Measurements from ENCODE around the gene VCL. TPM values are rescaled to one million over a fixed set of nuclear protein-coding genes. Genes with fewer than 3 reads are reported as not detected.

The VCL gene
- total RNA-seq, 2 donors from 2014 or later: 97.2 to 285 TPM

- H3K27me3 ChIP-seq (replicated peaks; ENCODE audit: insufficient read depth): no peaks in the 10 kb centered on the region
- H3K4me3 ChIP-seq: no peak overlapping the region
- no peaks in the 10 kb centered on the region for H3K4me1 ChIP-seq (replicated peaks)
- no peaks in the 10 kb centered on the region for H3K9me3 ChIP-seq
- 47% methylated on average over 2 of the region's 2 CpGs for WGBS
- TF ChIP-seq POLR2AphosphoS5 (IDR thresholded peaks at IDR 0.05): no peak
- no peak for TF ChIP-seq CTCF (IDR thresholded peaks at IDR 0.05)
- TF ChIP-seq POLR2A (IDR thresholded peaks at IDR 0.05): no peak
- no peaks in the 10 kb centered on the region for H3K36me3 ChIP-seq
- no peak for DNase-seq (ENCODE audit: low spot score)
- H3K27ac ChIP-seq: no peak overlapping the region
- intact Hi-C loops (cut with DNase I): no loop called here
These were observed 20.3 kb downstream of the VCL start for GRCh38 chr10:74018241-74018640.

DNA sequence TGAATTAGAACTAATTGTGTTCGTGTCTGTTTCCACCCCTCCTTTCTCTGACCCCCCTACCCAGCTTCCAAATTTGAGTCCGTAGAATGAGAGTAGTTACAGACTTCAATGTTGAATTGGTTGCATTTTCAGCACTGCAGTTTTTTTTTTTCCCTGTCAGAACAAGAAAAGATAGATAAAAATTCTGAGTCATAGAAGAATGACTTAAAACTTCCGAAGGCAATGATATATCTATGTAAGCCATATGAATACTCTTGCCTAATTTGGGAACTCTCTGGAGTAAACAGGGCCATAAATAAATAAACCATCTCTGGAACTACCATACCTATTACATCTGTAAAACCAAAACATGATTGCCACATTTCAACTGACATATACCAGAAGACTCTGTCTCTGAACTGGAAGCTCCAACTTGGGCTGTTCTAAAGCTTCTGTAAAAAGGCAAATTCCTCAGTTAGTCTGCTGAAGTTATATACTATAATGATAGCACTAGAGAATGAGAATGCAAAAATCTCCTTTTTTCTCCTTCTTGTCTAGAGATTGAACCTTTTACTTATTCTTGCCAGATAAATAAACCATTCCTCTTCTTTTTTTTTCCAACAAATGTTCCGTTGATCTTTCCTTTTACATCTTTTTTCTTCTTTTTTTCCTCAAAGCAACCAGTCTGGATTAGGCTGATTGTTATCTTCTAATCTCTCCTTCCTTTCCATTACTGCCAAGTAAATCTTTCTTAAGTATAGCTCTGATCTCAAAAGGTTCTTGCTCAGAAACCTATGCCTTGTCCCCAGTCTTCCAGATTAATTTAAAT is 23.5 kb downstream of the VCL start:
- Histone ChIP-seq H3K27me3 (replicated peaks; ENCODE audit: insufficient read depth) (no peaks in the 10 kb centered on the region), H3K9me3 (no peaks in the 10 kb centered on the region), H3K4me1 (replicated peaks) (no peaks in the 10 kb centered on the region), H3K36me3 (no peaks in the 10 kb centered on the region), H3K4me3 (no peak overlapping the region), H3K27ac (no peak overlapping the region)
- intact Hi-C loops (cut with DNase I): no loop called here
- 42% methylated on average over 4 of the region's 4 CpGs for WGBS
- no peak for DNase-seq (ENCODE audit: low spot score)
- TF ChIP-seq POLR2A (IDR thresholded peaks at IDR 0.05) (no peak), POLR2AphosphoS5 (IDR thresholded peaks at IDR 0.05) (no peak), CTCF (IDR thresholded peaks at IDR 0.05) (no peak)

DNA sequence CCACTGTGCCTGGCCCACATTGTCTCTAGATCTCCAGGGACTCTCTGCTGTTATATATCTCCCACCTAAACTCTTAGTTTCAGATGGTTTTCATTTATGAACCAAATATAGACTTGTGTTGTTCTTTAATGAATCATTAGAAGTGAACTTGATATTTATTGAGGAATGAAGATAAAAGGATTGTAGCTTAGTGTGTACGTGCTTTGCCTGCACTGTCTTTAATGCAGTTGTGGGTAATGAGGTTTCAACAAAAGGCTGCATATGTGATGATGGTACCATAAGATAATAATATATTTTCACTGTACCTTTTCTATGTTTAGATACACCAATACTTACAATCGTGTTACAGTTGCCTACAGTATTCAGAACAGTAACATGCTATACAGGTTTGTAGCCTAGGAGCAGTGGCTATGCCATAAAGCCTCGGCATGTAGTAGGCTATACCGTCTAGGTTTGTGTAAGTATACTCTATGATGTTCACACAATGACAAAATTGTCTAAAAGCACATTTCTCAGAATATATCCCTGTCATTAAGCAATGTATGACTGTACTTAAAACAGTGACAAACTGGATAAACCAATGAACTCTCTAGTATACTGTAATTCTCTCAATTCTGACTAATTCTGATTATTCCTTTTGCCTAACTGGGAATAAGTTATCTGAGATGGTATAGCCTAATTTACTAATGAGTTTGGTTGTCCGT is 25.2 kb downstream of the VCL start:
- TF ChIP-seq CTCF (IDR thresholded peaks at IDR 0.05): no peak
- TF ChIP-seq POLR2A (IDR thresholded peaks at IDR 0.05): no peak
- no peak for TF ChIP-seq POLR2AphosphoS5 (IDR thresholded peaks at IDR 0.05)
- H3K9me3 ChIP-seq: no peaks in the 10 kb centered on the region
- no peak for DNase-seq (ENCODE audit: low spot score)
- H3K27me3 ChIP-seq (replicated peaks; ENCODE audit: insufficient read depth): no peaks in the 10 kb centered on the region
- WGBS: 52% methylated on average over 5 of the region's 5 CpGs
- H3K4me3 ChIP-seq: no peak overlapping the region
- no peaks in the 10 kb centered on the region for H3K36me3 ChIP-seq
- no peak overlapping the region for H3K27ac ChIP-seq
- intact Hi-C loops (cut with DNase I): no loop called here
- no peaks in the 10 kb centered on the region for H3K4me1 ChIP-seq (replicated peaks)

- Histone ChIP-seq H3K27me3 (replicated peaks; ENCODE audit: insufficient read depth) (no peaks in the 10 kb centered on the region), H3K27ac (no peak overlapping the region), H3K4me3 (no peak overlapping the region), H3K4me1 (replicated peaks) (no peaks in the 10 kb centered on the region), H3K9me3 (no peaks in the 10 kb centered on the region), H3K36me3 (no peaks in the 10 kb centered on the region)
- intact Hi-C loops (cut with DNase I): no loop called here
- DNase-seq (ENCODE audit: low spot score): no peak
- TF ChIP-seq CTCF (IDR thresholded peaks at IDR 0.05): no peak
- TF ChIP-seq POLR2AphosphoS5 (IDR thresholded peaks at IDR 0.05): no peak
- no peak for TF ChIP-seq POLR2A (IDR thresholded peaks at IDR 0.05)
These were observed 26.7 kb downstream of the VCL start for GRCh38 chr10:74024600-74024999.
